GM18870 (cell line): ENCODE data around the gene PTGES2.

Experiments
- ATAC-seq: cut with Tn5 transposase; IDR thresholded peaks from one replicate; pipeline ENCODE4 v1.9.1; 2021; ENCODE audit warnings: moderate library complexity; ENCODE audit not compliant: unreplicated experiment

Gene PTGES2

GRCh38 chr9:128127568-128127989 is at the start of gene PTGES2:
TSS of gene PTGES2 (minus strand) at chr9:128127729. CDS start at chr9:128127717, 12 bp downstream.
- peak; percentile 47 for ATAC-seq

DNA sequence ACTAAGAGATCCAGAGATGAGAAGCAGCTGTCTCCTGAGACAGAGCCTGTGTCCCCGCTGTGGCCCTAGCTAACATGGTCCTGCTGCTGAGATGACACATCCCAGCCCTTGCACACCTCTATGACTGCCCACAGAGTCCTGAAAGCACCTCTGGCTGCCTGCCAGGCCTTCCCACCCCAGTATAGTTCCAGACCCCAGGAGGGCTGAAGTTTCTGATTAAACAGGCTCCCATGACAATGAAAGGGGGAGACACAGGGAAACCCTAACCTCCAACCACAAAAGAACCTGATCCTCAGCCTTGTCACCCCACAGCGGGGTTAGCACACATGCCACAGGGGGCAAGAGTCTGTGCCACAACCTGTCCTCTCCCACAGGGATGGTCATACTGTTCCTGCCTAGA is 48.2 kb upstream of the PTGES2 start:
- no peak for ATAC-seq

- no peak for ATAC-seq
Observed at GRCh38 chr9:128175102-128175563, 47.6 kb upstream of the PTGES2 start.

- ATAC-seq, result no peak
Observed at GRCh38 chr9:128174062-128174461, 46.5 kb upstream of the PTGES2 start.

DNA sequence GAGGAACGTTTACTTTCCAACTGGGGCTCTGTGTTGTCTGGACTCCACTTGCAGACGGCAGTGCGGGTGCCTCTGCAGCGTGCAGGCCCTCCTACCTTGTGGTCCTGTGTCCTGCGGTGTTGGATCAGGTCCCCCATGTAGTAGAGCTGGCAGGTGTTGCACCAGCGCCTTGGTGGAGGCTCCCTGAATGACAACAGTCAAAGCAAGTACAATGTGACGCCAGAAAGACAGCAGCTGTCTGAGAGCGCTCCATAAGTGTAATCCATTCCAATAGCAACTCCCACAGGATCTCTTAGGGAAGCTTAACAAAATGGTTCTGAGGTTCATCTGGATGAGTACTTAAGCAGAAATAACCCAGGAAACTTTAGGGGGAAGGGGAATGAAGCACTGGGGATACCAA is 42.4 kb upstream of the PTGES2 start:
- no peak for ATAC-seq

GRCh38 chr9:128169492-128169891 is 42.0 kb upstream of the PTGES2 start:
- ATAC-seq, result no peak

DNA sequence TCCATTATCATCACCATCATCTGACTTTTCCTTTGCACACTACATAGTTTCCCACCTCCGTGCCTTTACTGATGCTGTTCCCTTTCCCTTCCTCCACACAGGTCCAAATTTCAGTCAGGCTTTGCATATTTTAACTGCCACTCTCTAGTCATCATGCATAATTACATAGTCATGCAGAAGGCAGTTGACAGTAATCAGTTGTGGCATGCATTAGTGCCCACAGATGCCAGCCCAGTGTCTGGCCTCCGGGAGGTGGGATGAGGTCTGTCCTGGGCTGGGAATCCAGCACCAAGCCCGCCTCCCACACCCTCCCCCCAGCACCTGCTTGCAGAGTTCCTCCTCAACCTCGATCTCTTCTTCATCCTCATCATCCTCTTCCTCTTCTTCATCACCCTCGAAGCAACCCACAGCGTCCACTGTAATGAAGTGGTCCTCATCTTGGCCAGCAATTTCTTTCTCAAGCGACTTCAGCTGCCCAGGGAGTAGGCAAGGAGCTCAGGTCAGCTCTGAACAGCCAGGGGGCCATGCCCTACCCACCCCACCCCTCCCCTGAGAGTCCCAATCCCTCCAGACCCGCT is 41.3 kb upstream of the PTGES2 start:
- ATAC-seq, result no peak

GRCh38 chr9:128167209-128167608 is 39.7 kb upstream of the PTGES2 start:
- ATAC-seq, result no peak

- no peak for ATAC-seq
Observed at GRCh38 chr9:128166169-128166568, 38.6 kb upstream of the PTGES2 start.

GRCh38 chr9:128164307-128164885 is 36.9 kb upstream of the PTGES2 start:
- ATAC-seq, result no peak

GRCh38 chr9:128163523-128164306 is 36.2 kb upstream of the PTGES2 start:
- no peak for ATAC-seq

GRCh38 chr9:128163027-128163515 is 35.5 kb upstream of the PTGES2 start:
- no peak for ATAC-seq

DNA sequence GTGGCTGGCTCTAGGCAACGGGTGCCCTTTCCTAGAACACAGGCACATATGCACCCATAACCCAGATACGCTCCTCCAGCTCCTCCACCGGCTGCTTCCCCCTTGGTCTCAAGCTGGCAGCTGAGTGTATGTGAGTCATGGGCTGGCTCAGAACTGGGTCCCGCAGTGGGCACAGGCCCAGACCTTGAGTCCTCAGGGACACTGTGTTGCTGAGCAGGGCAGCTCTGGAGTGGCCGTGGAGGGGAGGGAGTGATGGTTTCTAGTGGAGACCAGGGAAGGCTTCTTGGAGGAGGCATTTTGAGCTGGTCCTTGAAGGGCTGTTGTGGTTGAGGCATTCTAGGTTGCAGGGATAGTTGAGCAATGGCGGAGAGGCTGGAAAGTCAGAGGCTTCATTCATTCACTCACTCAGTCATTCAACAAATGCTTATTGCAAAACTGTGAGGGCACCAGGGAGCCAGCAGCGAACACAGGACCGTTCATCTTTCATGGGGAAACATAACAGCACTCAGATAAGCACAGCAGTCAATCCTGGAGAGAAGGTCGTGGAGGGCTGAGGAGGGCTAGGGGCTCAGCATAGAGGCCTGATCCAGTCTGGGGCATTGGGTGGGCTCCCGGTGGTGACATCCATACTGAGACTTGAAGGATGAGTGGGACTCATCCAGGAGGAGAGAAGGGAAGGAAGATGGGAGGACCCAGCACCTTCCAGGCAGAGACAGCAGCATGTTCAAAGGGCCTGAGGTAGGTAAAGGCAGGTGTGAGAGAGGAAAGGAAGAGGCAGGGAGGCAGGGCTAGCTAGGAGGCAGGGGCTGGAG is 34.9 kb upstream of the PTGES2 start:
- ATAC-seq, result no peak

DNA sequence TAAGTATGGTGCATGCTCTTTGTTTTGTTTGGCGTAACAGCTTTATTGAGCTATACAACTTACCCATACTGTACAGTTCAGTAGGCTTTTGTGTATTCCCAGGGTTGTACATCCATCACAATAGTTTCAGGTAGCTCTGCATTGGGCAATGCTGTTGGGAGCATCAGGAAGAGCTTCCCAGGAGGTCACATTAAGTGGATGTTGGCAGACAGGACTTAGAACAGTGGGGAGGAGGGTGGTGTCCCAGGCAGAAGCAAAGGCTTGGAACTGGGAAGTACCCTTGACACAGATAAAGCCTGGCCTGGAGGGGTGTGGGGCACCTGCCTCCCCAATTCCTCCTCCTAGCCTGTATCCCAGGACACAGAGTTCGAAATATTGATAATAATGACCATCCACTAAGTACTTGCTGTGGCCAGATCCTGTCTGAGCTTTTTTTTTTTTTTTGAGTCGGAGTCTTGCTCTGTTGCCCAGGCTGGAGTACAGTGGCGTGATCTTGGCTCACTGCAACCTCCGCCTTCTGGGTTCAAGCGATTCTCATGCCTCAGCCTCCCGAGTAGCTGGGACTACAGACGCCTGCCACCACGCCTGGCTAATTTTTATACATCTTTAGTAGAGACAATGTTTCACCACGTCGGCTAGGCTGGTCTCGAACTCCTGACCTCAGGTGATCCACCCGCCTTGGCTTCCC is 33.8 kb upstream of the PTGES2 start:
- ATAC-seq, result no peak

GRCh38 chr9:128160603-128160987 is 33.1 kb upstream of the PTGES2 start:
- ATAC-seq, result no peak

- ATAC-seq, result no peak
Observed at GRCh38 chr9:128159784-128160602, 32.5 kb upstream of the PTGES2 start, which contains the start of gene BBLN. TSS of gene BBLN (plus strand) at chr9:128160265. CDS start at chr9:128160408, 143 bp downstream.

DNA sequence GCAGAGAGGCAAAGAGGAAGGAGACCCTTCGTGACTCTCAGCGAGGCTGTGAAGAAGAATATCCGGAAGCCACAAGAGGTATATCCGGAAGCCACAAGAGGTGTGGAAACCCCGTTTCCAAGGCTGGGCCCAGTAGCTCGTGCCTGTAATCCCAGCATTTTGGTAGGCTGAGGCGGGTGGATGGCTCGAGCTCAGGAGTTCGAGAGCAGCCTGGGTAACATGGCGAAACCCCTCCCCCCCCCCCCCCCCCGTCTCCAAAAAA is 31.9 kb upstream of the PTGES2 start:
- no peak for ATAC-seq

DNA sequence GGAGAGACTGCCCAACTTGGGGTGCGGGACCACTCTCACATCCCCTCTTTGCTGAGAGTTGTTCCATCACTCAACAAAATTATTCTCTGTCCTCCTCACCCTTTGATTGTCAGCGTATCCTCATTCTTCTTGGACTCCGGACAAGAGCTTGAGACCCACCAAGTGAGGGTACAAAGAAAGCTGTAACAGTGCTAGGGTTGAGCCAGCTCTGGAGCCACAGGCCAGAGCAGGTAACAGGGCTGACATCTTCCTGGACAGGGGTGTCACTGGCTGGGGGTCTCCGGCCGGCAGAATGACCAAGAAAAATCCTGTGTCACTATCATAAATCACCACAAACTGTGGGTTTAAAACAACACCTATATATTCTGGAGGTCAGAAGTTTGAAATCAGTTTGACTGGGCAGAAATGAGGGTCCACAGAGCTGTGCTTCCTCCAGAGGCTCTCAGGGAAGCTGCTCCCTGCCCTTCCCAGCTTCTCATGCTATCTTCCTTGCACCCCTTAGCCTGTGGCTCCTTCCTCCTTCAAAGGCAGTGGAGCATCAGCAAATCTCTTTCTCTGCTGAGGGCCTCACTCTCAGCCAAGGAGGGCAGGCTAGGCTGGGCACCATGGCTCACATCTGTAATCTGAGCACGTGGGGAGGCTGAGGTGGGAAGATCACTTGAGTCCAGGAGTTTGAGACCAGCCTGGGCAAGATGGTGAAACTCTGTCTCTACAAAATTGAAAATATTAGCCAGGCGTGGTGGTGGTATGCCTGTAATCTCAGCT is 28.4 kb upstream of the PTGES2 start:
- ATAC-seq, result no peak
